ENCODE measurements around the gene ALDOC.
"Not testable (repeated sequence)": the region's sequence is repeated elsewhere in the genome, so short reads cannot be mapped to it uniquely, and the experiment has no call there.

ALDOC gene

GRCh38 chr17:28582513-28582912, 5.8 kb upstream of the ALDOC start:
- no peak for DNase-seq

GRCh38 chr17:28580959-28581358, 4.3 kb upstream of the ALDOC start:
- DNase-seq: no peak

- no peak for DNase-seq
Measured at GRCh38 chr17:28579526-28579925, 2.8 kb upstream of the ALDOC start.

GRCh38 chr17:28578246-28579195, 1.8 kb upstream of the ALDOC start:
- no peak for DNase-seq

GRCh38 chr17:28577466-28577824, 750 bp upstream of the ALDOC start:
- DNase-seq: no peak

- not testable (repeated sequence) for DNase-seq
Measured at GRCh38 chr17:28576016-28576415, 679 bp downstream of the ALDOC start.

GRCh38 chr17:28575126-28575795, 1.4 kb downstream of the ALDOC start:
- no peak for DNase-seq

- DNase-seq: no peak
Measured at GRCh38 chr17:28574526-28574925, 2.2 kb downstream of the ALDOC start.

- DNase-seq: no peak
Measured at GRCh38 chr17:28573966-28574480, 2.7 kb downstream of the ALDOC start.

GRCh38 chr17:28573521-28573920, 3.2 kb downstream of the ALDOC start:
- DNase-seq: no peak

GRCh38 chr17:28573040-28573380, 3.7 kb downstream of the ALDOC start:
- no peak for DNase-seq

- no peak for DNase-seq
Measured at GRCh38 chr17:28572259-28573039, 4.2 kb downstream of the ALDOC start.

GRCh38 chr17:28571361-28572122, 5.2 kb downstream of the ALDOC start, which contains the start of gene PIGS:
Gene PIGS (minus strand): TSS chr17:28571524. CDS start chr17:28571496, 28 bp downstream.
- peak; percentile 87 for DNase-seq

- DNase-seq: no peak
Measured at GRCh38 chr17:28570716-28571360, 5.9 kb downstream of the ALDOC start.

- no peak for DNase-seq
Measured at GRCh38 chr17:28569446-28569845, 7.2 kb downstream of the ALDOC start.

GRCh38 chr17:28567604-28568003, 9.1 kb downstream of the ALDOC start:
- DNase-seq: no peak

GRCh38 chr17:28563475-28563874, 13.2 kb downstream of the ALDOC start:
- DNase-seq: peak; percentile 77

- DNase-seq: no peak
Measured at GRCh38 chr17:28555022-28555421, 21.7 kb downstream of the ALDOC start.

- no peak for DNase-seq
Measured at GRCh38 chr17:28554565-28554964, 22.1 kb downstream of the ALDOC start.

GRCh38 chr17:28553000-28553505, 23.6 kb downstream of the ALDOC start:
- no peak for DNase-seq
